Measurements from ENCODE around the gene TAP1.
A peak's percentile ranks its signal among the peaks of the same experiment; 100 is the strongest.

The TAP1 gene

GRCh38 chr6:32842021-32842650 lies 11.4 kb downstream of the TAP1 start:
- DNase-seq, result no peak

DNA sequence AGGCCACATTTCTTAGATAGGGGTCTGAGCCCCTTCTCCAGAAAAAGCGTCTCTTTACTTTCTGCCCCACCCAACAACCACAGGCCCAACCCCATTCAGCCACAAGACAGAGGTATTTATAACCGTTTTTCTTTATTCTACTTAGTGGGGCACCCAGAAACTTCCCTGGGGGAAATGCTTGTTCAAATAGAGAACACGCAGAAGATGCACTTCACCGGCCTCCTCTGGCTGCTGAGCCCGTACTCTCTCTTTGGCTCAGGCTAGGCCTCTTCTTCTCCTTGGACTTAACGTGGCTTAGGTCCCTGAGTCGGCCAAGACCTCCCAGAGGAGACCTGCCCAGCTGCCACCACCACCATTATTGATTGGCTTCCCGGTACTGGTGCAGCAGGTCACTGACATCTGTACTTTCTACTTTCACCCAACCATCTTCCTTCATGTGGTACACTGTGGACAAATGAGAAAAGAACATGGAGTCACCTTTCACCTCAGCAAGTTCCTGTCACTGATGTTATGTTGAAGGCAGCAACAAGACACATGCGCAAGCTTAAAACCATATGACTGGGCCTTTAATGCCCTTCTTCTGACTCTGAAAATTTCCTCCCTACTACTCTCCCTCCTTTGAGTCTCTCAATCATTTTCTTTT lies 12.8 kb downstream of the TAP1 start:
- no peak for DNase-seq

- DNase-seq, result no peak
These were observed 14.1 kb downstream of the TAP1 start for GRCh38 chr6:32839356-32839755.

GRCh38 chr6:32838114-32838958 lies 15.2 kb downstream of the TAP1 start, which contains the start of gene TAP2:
Gene TAP2, minus strand, starts transcription at chr6:32838739. Its CDS starts 506 bp downstream, at chr6:32838233.
- peak; percentile 33 to 98 (median 90) for DNase-seq

DNA sequence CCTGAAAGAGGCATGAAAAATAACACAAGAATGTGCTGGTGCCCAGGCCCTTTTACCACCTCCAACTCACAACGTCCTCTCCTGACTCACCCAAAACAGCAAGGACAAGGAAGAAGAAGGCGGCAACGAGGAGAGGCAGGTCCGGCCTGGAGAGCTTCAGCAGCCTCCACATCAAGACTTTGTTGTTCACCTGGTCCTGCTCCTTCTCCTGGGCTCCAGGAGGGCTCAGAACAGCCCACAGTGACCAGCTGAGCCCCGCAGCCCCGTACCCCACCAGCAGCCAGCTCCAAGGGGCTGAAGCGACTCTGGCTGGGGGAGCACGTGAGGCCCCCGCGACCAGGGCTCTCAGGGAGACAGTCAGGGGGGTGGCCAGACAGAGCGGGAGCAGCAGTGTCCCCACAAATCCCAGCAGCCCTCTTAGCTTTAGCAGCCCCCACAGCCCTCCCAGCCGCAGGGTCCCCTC lies 15.8 kb downstream of the TAP1 start:
- DNase-seq, result peak in 4 of 51 donors; percentile 9 to 53 (median 27)

GRCh38 chr6:32836873-32837272 lies 16.6 kb downstream of the TAP1 start:
- DNase-seq, result no peak

DNA sequence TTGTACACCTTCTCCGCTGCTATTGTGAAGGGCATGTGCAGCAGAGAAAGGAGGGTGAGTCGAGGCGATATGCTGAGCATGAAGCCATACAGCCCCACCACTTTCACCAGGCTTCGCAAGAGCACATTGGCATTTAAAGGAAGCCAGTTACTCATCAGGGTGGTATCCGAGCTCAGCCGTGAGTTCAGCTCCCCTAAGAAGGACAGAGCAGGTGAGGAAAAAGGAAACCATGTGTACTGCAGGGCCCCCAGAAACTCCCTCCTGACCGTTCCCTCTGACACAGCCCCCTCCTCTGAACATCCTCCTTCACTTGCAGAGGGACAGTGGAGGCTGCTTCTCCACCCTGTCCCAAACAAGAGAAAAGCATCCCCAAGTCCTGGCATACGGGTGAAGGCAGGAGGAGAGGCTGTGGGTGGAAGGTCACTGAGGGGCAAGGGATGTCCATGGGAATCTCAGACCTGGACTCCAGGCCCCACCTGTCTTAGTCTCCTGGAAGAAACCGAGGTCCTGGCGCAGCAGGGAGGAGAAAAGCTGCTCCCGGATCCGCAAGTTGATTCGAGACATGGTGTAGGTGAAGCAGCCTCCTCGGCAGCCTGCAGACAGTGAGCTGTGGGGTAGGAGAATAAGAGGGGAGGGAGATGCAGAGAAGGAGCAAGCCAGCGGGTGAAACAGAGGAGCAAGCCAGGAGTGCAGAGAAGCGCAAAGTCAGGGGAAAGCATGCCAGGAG lies 18.2 kb downstream of the TAP1 start:
- DNase-seq, result no peak

DNA sequence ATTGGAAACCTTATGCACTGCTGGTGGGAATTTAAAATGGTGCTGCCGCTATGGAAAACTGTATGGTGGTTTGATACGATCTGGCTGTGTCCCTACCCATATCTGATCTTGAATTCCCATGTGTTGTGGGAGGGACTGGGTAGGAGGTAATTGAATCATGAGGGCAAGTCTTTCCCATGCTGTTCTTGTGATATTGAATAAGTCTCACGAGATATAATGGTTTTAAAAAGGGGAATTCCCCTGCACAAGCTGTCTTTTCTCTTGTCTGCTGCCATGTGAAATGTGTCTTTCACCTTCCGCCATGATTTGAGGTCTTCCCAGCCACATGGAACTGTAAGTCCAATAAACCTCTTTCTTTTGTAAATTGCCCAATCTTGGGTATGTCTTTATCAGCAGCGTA lies 19.8 kb downstream of the TAP1 start:
- no peak for DNase-seq

DNA sequence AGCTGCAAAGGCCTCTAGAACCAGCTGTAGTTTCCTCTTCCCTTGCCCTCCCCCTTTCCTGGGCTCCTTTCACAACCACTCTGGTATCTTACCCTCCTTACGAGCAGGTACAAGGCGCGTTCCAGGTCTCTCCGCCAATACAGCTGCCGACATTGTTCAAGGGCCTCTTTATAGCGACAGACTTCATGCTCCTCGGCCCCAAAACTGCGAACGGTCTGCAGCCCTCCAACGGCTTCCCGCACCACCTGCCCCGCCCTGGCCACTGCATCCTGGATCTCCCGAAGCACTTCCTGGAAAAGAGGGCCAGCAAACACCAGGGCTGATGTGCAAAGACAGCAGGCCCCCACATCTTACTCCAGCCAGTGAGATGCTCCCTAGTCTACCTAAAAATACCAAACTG lies 21.0 kb downstream of the TAP1 start:
- no peak for DNase-seq

GRCh38 chr6:32830936-32831335 lies 22.6 kb downstream of the TAP1 start:
- no peak for DNase-seq

- no peak for DNase-seq
These were observed 23.5 kb downstream of the TAP1 start for GRCh38 chr6:32830017-32830416.

- no peak for DNase-seq
These were observed 24.0 kb downstream of the TAP1 start for GRCh38 chr6:32829495-32829894.

DNA sequence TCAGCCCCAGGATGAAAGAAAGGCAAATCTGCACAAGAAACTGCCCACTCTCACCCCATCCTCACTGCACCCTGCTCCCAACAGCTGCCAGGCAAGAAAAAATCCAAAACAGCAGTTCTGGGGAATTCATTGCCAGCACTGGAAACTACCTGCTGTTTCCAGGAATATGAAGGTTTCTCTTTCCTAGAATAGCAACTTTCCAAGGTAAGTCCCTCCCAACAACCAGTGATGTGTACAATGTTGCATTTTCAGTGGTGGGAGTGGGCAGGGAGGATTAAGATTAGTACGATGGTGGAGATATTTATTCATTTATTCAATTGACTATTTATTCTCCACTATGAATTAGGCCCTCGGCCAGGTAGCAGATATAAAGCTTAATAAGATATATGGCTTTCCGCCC lies 26.5 kb downstream of the TAP1 start:
- DNase-seq, result no peak

GRCh38 chr6:32825966-32826365 lies 27.5 kb downstream of the TAP1 start:
- peak in 1 of 51 donors; percentile 7 for DNase-seq

- peak in 1 of 51 donors; percentile 13 for DNase-seq
These were observed 33.8 kb downstream of the TAP1 start for GRCh38 chr6:32819729-32820128.

DNA sequence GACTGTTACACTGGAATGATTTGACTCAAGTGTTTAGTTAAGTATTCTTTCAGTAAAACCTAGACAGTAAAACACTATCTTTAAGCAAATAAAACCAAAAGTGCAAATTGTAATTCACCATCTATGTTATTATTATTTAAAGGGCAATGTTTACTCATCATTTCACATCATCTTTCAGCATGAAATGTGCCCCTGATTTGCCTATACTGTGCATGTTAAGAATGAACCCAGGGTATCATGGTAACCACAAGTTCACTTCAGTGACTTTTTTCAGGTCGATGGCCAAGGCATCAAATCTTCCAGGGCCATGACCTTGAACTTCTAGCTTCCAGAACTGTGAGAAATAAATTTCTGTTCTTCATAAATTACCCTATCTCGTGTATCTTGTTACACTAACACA lies 34.6 kb downstream of the TAP1 start:
- DNase-seq, result no peak

GRCh38 chr6:32816746-32817204 lies 36.7 kb downstream of the TAP1 start, which contains the start of gene HLA-DOB:
Gene HLA-DOB, minus strand, starts transcription at chr6:32817002. Its CDS starts 51 bp downstream, at chr6:32816951.
- peak in 1 of 51 donors; percentile 6 for DNase-seq

- DNase-seq, result no peak
These were observed 37.5 kb downstream of the TAP1 start for GRCh38 chr6:32815996-32816395.

DNA sequence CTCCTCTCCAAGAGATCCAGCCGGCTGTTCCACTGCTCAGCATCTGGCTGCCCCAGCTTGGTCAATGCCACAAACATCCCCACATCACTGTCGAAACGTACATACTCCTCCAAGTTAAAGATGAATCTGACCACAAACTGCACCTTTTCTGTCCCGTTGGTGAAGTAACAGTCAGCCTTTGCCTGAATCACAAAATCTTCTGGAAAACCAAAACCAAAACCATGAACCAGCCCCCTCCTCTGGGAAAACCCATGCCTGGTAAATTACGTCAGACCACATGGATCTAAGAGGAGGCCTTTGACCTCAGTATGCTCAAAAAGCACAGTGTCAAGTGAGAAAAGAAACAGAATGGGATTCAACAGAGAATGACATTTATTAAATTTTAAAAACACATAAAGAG lies 38.4 kb downstream of the TAP1 start:
- DNase-seq, result no peak

DNA sequence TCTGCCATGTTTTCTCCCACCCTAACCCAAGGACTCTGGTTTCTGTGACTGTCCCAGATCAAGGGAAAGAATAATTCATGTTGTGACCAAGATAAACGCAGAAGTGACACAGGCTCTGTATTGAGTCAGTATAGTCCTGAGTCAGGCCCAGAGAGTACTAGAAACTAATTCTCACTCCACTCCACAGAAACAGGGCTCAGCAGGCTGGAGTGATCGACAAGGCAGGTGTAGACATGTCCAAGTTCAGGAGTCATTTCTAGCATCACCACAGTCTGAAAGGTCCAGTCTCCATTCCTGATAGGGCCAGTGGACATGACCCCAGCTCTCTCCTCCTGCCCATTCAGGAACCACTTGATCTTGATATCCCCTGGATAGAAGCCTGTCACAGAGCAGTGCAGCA lies 39.4 kb downstream of the TAP1 start:
- no peak for DNase-seq

DNA sequence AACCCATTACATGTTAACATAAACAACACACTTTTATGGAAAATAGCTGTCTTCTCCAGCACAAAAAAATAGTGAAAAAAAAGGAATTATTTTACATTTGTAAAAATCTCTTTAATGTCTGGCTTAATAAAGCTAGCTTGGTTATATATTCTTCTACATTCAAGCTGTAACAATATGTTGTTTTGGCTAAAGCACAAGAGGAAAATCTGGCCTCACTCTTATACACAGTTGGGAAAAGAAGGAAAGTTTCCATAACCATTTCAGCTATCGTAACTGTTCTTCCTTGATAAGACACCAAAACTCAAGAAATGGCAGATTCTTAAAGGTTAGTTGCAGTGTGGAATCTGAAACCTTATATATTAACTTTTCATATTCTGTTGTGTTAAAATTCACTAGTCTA lies 44.3 kb downstream of the TAP1 start:
- no peak for DNase-seq

Data from hypothalamus (tissue), 51 donors.